K562 (cell line): Measurements from ENCODE around the gene MAPKAPK2.

Source experiments
- ADNP ChIP-seq: fragments of 200-800 bp; sonication (Bioruptor generic); IDR thresholded peaks from 2 replicates; pipeline ENCODE4 v1.6.1; 2016; ENCODE audit warnings: missing genetic modification characterization, missing compliant biosample characterization
- EP300 ChIP-seq: IDR thresholded peaks from 2 replicates; pipeline ENCODE4 v1.6.1; 2012; ENCODE audit warnings: low read length, improper control_type of control experiment
- FOXJ2 ChIP-seq: fragments of 200-800 bp; sonication (Bioruptor generic); IDR thresholded peaks from 2 replicates; pipeline ENCODE4 v1.6.1; 2016; ENCODE audit warnings: missing genetic modification characterization, missing compliant biosample characterization
- NFIC ChIP-seq: fragments of 450-650 bp; IDR thresholded peaks from 2 replicates; pipeline ENCODE4 v1.6.1; 2017; ENCODE audit warnings: mild to moderate bottlenecking, inconsistent platforms
- POLR2A ChIP-seq: fragments of 450-650 bp; conservative IDR thresholded peaks from 2 replicates; pipeline ENCODE4 v1.6.1; 2016
- POLR2AphosphoS5 ChIP-seq: IDR thresholded peaks from 2 replicates; pipeline ENCODE4 v1.6.1; 2011; ENCODE audit warnings: mild to moderate bottlenecking, low read depth, low read length, moderate library complexity; ENCODE audit not compliant: control insufficient read depth, insufficient read depth
- TEAD4 ChIP-seq, 2 experiments: sonication (generic) in 1 of 2; formaldehyde crosslinking in 1 of 2; IDR thresholded peaks; 2 replicates each; pipeline versions ENCODE4 v1.6.1 to v1.8.0; 2012 to 2022; ENCODE audit warnings: borderline replicate concordance in 1 of 2, inconsistent platforms in 1 of 2, low read length in 1 of 2, mild to moderate bottlenecking in 1 of 2, missing genetic modification reagents in 1 of 2
- ZFX ChIP-seq: sonication (generic); formaldehyde crosslinking; IDR thresholded peaks from 2 replicates; pipeline ENCODE4 v1.8.0; 2022; ENCODE audit warnings: mild to moderate bottlenecking, missing genetic modification reagents, moderate library complexity
- TF ChIP-seq, protein P1 (sequence below), 3 experiments: IDR thresholded peaks in 2 of 3; conservative IDR thresholded peaks in 1 of 3; 2 replicates each; pipeline ENCODE4 v1.5.1; 2011 to 2012; ENCODE audit warnings: low read length in 3 of 3, mild to moderate bottlenecking in 3 of 3, control low read depth in 2 of 3, improper control_type of control experiment in 1 of 3, inconsistent platforms in 1 of 3, low read depth in 1 of 3, mixed read lengths in 1 of 3, moderate library complexity in 1 of 3; ENCODE audit not compliant: insufficient read depth in 2 of 3
- TF ChIP-seq, protein P2 (sequence below): fragments of 250-450 bp; sonication (Bioruptor Pico); IDR thresholded peaks from 2 replicates; pipeline ENCODE4 v1.5.0; 2020; ENCODE audit warnings: mild to moderate bottlenecking
- TF ChIP-seq, protein P3 (sequence below): sonication (generic); formaldehyde crosslinking; IDR thresholded peaks from 2 replicates; pipeline ENCODE4 v1.4.0; 2020; ENCODE audit warnings: mild to moderate bottlenecking, missing genetic modification reagents
- TF ChIP-seq, protein P4 (sequence below): sonication (generic); formaldehyde crosslinking; IDR thresholded peaks from 2 replicates; pipeline ENCODE4 v1.8.1; 2023; ENCODE audit warnings: mild to moderate bottlenecking, missing genetic modification reagents

DNA sequence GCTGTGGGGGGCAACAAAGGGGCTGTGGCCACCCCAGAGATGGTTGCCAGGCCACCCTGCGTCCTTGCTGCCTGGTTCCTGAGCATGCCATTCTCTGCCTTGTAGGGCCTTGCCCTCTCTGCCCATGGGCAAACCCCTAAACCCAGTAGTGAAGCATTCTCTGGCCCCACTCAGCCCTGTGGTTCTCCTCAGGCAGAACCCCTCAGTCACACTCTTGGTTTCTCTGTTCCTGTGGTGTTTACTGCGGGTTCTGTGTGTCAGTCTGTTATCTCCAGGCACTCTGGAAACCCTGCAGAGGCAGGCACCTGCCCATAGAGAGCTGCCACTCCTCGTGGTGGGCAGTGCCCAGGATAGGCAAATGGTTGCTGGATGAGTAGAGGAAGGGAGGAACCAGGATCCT, 44.8 kb downstream of the MAPKAPK2 start:
- TF ChIP-seq, protein P1, sequence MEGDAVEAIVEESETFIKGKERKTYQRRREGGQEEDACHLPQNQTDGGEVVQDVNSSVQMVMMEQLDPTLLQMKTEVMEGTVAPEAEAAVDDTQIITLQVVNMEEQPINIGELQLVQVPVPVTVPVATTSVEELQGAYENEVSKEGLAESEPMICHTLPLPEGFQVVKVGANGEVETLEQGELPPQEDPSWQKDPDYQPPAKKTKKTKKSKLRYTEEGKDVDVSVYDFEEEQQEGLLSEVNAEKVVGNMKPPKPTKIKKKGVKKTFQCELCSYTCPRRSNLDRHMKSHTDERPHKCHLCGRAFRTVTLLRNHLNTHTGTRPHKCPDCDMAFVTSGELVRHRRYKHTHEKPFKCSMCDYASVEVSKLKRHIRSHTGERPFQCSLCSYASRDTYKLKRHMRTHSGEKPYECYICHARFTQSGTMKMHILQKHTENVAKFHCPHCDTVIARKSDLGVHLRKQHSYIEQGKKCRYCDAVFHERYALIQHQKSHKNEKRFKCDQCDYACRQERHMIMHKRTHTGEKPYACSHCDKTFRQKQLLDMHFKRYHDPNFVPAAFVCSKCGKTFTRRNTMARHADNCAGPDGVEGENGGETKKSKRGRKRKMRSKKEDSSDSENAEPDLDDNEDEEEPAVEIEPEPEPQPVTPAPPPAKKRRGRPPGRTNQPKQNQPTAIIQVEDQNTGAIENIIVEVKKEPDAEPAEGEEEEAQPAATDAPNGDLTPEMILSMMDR (IDR thresholded peaks at IDR 0.05 in 2 of 3, conservative IDR thresholded peaks at IDR 0.05 in 1 of 3; ENCODE audit: insufficient read depth in 2 of 3, low read depth in 1 of 3, low read length in 3 of 3): no peak
- TF ChIP-seq, protein P2, sequence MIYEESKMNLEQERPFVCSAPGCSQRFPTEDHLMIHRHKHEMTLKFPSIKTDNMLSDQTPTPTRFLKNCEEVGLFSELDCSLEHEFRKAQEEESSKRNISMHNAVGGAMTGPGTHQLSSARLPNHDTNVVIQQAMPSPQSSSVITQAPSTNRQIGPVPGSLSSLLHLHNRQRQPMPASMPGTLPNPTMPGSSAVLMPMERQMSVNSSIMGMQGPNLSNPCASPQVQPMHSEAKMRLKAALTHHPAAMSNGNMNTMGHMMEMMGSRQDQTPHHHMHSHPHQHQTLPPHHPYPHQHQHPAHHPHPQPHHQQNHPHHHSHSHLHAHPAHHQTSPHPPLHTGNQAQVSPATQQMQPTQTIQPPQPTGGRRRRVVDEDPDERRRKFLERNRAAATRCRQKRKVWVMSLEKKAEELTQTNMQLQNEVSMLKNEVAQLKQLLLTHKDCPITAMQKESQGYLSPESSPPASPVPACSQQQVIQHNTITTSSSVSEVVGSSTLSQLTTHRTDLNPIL: no peak
- TF ChIP-seq POLR2A: no peak
- no peak for TF ChIP-seq NFIC
- no peak for TF ChIP-seq TEAD4 (IDR thresholded peaks at IDR 0.05; ENCODE audit: low read length)
- no peak for TF ChIP-seq TEAD4 (CRISPR knock-in tag; IDR thresholded peaks at IDR 0.05; ENCODE audit: borderline replicate concordance)
- TF ChIP-seq POLR2AphosphoS5: no peak
- TF ChIP-seq ADNP (tag): no peak
- TF ChIP-seq FOXJ2 (tag): no peak
- TF ChIP-seq, protein P3, sequence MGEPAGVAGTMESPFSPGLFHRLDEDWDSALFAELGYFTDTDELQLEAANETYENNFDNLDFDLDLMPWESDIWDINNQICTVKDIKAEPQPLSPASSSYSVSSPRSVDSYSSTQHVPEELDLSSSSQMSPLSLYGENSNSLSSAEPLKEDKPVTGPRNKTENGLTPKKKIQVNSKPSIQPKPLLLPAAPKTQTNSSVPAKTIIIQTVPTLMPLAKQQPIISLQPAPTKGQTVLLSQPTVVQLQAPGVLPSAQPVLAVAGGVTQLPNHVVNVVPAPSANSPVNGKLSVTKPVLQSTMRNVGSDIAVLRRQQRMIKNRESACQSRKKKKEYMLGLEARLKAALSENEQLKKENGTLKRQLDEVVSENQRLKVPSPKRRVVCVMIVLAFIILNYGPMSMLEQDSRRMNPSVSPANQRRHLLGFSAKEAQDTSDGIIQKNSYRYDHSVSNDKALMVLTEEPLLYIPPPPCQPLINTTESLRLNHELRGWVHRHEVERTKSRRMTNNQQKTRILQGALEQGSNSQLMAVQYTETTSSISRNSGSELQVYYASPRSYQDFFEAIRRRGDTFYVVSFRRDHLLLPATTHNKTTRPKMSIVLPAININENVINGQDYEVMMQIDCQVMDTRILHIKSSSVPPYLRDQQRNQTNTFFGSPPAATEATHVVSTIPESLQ (CRISPR knock-in tag): no peak
- TF ChIP-seq, protein P4, sequence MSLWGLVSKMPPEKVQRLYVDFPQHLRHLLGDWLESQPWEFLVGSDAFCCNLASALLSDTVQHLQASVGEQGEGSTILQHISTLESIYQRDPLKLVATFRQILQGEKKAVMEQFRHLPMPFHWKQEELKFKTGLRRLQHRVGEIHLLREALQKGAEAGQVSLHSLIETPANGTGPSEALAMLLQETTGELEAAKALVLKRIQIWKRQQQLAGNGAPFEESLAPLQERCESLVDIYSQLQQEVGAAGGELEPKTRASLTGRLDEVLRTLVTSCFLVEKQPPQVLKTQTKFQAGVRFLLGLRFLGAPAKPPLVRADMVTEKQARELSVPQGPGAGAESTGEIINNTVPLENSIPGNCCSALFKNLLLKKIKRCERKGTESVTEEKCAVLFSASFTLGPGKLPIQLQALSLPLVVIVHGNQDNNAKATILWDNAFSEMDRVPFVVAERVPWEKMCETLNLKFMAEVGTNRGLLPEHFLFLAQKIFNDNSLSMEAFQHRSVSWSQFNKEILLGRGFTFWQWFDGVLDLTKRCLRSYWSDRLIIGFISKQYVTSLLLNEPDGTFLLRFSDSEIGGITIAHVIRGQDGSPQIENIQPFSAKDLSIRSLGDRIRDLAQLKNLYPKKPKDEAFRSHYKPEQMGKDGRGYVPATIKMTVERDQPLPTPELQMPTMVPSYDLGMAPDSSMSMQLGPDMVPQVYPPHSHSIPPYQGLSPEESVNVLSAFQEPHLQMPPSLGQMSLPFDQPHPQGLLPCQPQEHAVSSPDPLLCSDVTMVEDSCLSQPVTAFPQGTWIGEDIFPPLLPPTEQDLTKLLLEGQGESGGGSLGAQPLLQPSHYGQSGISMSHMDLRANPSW (CRISPR knock-in tag): no peak
- TF ChIP-seq EP300: no peak
- TF ChIP-seq ZFX (CRISPR knock-in tag): no peak
